ENCODE data around the gene RNF115. TPM values are rescaled to one million over a fixed set of nuclear protein-coding genes. Genes with fewer than 3 reads are reported as not detected.

RNF115 gene
- total RNA-seq, 1 experiment from 2014 or later: 9.5 TPM

DNA sequence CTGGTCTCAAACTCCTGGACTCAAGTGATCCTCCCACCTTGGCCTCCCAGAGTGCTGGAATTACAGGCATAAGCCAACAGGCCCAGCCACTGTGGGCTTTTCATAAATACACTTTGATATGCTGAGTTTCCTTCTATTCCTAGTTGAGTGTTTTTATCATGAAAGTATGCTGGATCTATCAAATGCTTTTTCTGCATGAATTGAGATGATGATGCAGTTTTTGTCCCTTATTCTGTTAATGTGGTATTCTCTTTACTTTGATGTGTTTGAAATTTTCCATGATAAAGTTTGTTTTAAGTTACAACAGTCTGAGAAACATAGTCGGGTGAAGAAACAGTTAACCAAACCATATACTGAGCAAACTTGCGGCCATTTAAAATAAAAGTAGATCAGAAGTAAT lies 24.1 kb downstream of the RNF115 start:
- ATAC-seq (no peak), DNase-seq (ENCODE audit: low read depth, low spot score) (no peak)
- CTCF ChIA-PET: no interaction called here
- TF ChIP-seq, protein P1, sequence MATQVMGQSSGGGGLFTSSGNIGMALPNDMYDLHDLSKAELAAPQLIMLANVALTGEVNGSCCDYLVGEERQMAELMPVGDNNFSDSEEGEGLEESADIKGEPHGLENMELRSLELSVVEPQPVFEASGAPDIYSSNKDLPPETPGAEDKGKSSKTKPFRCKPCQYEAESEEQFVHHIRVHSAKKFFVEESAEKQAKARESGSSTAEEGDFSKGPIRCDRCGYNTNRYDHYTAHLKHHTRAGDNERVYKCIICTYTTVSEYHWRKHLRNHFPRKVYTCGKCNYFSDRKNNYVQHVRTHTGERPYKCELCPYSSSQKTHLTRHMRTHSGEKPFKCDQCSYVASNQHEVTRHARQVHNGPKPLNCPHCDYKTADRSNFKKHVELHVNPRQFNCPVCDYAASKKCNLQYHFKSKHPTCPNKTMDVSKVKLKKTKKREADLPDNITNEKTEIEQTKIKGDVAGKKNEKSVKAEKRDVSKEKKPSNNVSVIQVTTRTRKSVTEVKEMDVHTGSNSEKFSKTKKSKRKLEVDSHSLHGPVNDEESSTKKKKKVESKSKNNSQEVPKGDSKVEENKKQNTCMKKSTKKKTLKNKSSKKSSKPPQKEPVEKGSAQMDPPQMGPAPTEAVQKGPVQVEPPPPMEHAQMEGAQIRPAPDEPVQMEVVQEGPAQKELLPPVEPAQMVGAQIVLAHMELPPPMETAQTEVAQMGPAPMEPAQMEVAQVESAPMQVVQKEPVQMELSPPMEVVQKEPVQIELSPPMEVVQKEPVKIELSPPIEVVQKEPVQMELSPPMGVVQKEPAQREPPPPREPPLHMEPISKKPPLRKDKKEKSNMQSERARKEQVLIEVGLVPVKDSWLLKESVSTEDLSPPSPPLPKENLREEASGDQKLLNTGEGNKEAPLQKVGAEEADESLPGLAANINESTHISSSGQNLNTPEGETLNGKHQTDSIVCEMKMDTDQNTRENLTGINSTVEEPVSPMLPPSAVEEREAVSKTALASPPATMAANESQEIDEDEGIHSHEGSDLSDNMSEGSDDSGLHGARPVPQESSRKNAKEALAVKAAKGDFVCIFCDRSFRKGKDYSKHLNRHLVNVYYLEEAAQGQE (IDR thresholded peaks at IDR 0.05; ENCODE audit: low read depth): no peak
- no peak for TF ChIP-seq YY1 (IDR thresholded peaks at IDR 0.05; ENCODE audit: extremely low read depth, insufficient replicate concordance, low read depth, low read length)
- TF ChIP-seq, protein P2, sequence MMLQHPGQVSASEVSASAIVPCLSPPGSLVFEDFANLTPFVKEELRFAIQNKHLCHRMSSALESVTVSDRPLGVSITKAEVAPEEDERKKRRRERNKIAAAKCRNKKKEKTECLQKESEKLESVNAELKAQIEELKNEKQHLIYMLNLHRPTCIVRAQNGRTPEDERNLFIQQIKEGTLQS (IDR thresholded peaks at IDR 0.05): no peak
- TF ChIP-seq EGR1 (IDR thresholded peaks at IDR 0.05; ENCODE audit: low read depth): no peak
- TF ChIP-seq ELF1 (IDR thresholded peaks at IDR 0.05; ENCODE audit: borderline replicate concordance, low read depth): no peak
- no peak for TF ChIP-seq SRF (IDR thresholded peaks at IDR 0.05; ENCODE audit: low read depth)
- no peak for TF ChIP-seq SP1 (IDR thresholded peaks at IDR 0.05; ENCODE audit: low read depth)
- no peaks in the 10 kb centered on the region for H4K20me1 ChIP-seq (ENCODE audit: insufficient read depth)
- no peak overlapping the region for H2AFZ ChIP-seq (ENCODE audit: low read depth, low read length, poor library complexity, severe bottlenecking)
- no peak overlapping the region for H3K27ac ChIP-seq (ENCODE audit: low read depth, low read length)
- H3K4me3 ChIP-seq (replicated peaks in 1 of 2; ENCODE audit: low read depth in 1 of 2, low read length in 2 of 2): no peak overlapping the region
- no peaks in the 10 kb centered on the region for H3K9me2 ChIP-seq (ENCODE audit: insufficient read depth)
- peaks cover 0 to 13% of the 10 kb centered on the region in 2 experiments; a peak in 1 of 4 replicates for H3K4me1 ChIP-seq (ENCODE audit: control insufficient read depth in 1 of 2, insufficient read depth in 2 of 2, low read length in 2 of 2)
- no peak overlapping the region for H3K4me2 ChIP-seq (ENCODE audit: low read length)
- H3K79me2 ChIP-seq (ENCODE audit: insufficient read depth, low read length): peaks cover 56% of the 10 kb centered on the region
- POLR2A ChIA-PET: no interaction called here
- H3K36me3 ChIP-seq (ENCODE audit: control insufficient read depth in 1 of 2, insufficient read depth in 2 of 2, low read length in 2 of 2): no peaks in the 10 kb centered on the region
- H3K9me3 ChIP-seq (ENCODE audit: control insufficient read depth in 1 of 2, insufficient read depth in 1 of 2, low read depth in 1 of 2, low read length in 2 of 2): peaks cover 0 to 6% of the 10 kb centered on the region in 2 experiments; a peak in 2 of 4 replicates
- no peaks in the 10 kb centered on the region for H3K27me3 ChIP-seq (ENCODE audit: insufficient read depth, low read length)
- H3K9ac ChIP-seq (ENCODE audit: low read length): no peak overlapping the region
- intact Hi-C loops (cut with micrococcal nuclease): no loop called here
- RAD21 ChIA-PET (ENCODE audit: low non-redundant PET in 1 of 2, low total read pairs in 2 of 2, uncharacterized antibody in 2 of 2, unreplicated experiment in 2 of 2): no interaction called here
- no TSS peak for BruUV-seq (replicated peaks)

All from HCT116 (cell line).